Esophagus muscularis mucosa (tissue), 4 donors: ENCODE measurements around the gene NTS. TPM values are rescaled to one million over a fixed set of nuclear protein-coding genes. Genes with fewer than 3 reads are reported as not detected.

Experiments used
- DNase-seq: peaks from one replicate; pipeline ENCODE4 v3.0.0-alpha.2; 2017; ENCODE audit errors: extremely low spot score
- H3K27ac ChIP-seq, 4 donors: fragments of 200-600 bp; sonication (generic); replicated peaks in 1 of 4; 1 replicate in 3 of 4; 2 replicates in 1 of 4; pipeline ENCODE4 v1.5.1; 2016 to 2019; ENCODE audit warnings: mild to moderate bottlenecking in 1 of 4
- H3K27me3 ChIP-seq, 4 donors: fragments of 200-600 bp; sonication (generic); one replicate each; pipeline versions ENCODE4 v1.5.1 to v1.6.0; 2016 to 2019
- H3K36me3 ChIP-seq, 4 donors: fragments of 200-600 bp; sonication (generic); one replicate each; pipeline ENCODE4 v1.5.1; 2016 to 2019
- H3K4me1 ChIP-seq, 4 donors: fragments of 200-600 bp; sonication (generic); one replicate each; pipeline ENCODE4 v1.5.1; 2016 to 2019
- H3K4me3 ChIP-seq, 4 donors: fragments of 200-600 bp; sonication (generic); 1 replicate in 2 of 4; 2 replicates in 2 of 4; pipeline ENCODE4 v1.5.1; 2016 to 2019; ENCODE audit warnings: mild to moderate bottlenecking in 4 of 4, moderate library complexity in 1 of 4
- H3K9me3 ChIP-seq, 4 donors: fragments of 200-600 bp; sonication (generic); 1 replicate in 3 of 4; 2 replicates in 1 of 4; pipeline ENCODE4 v1.5.1; 2016 to 2019
- EP300 ChIP-seq: sonication (generic); formaldehyde crosslinking; IDR thresholded peaks from one replicate; pipeline ENCODE4 v1.6.1; 2017; ENCODE audit warnings: antibody characterized with exemption
- POLR2A ChIP-seq: fragments of 450-650 bp; IDR thresholded peaks from one replicate; pipeline ENCODE4 v1.6.1; 2017; ENCODE audit warnings: antibody characterized with exemption, moderate library complexity, mild to moderate bottlenecking, low read depth
- POLR2AphosphoS5 ChIP-seq, 2 donors: sonication (generic); formaldehyde crosslinking; IDR thresholded peaks; one replicate each; pipeline ENCODE4 v1.6.1; 2017; ENCODE audit warnings: antibody characterized with exemption in 2 of 2
- WGBS: methylation state at CpG from one replicate; pipeline ENCODE4 v1.1.5; 2018; 5-methylcytosine and 5-hydroxymethylcytosine counted together
- intact Hi-C: fragments of 100-400 bp; cut with DNase I; formaldehyde crosslinking; loops from one replicate; pipeline ENCODE4 v1.15.1; 2023
- total RNA-seq, 4 donors: library from RNA; depleted of rRNA; stranded (reverse); fragments of >200 nt; gene quantifications; one replicate each; pipeline versions ENCODE4 v1.1.0 to v1.2.1, GENCODE V29; 2016
- TF ChIP-seq, protein P1 (sequence below), 3 experiments: fragments of 200-600 bp in 2 of 3; fragments of 450-650 bp in 1 of 3; sonication (generic) in 2 of 3; IDR thresholded peaks; one replicate each; pipeline ENCODE4 v1.5.1; 2017 to 2019; ENCODE audit warnings: antibody characterized with exemption in 3 of 3, mild to moderate bottlenecking in 2 of 3, moderate library complexity in 1 of 3

Gene NTS
- total RNA-seq, 4 donors from 2014 or later: 0.33 to 0.40 TPM; not detected in 2

DNA sequence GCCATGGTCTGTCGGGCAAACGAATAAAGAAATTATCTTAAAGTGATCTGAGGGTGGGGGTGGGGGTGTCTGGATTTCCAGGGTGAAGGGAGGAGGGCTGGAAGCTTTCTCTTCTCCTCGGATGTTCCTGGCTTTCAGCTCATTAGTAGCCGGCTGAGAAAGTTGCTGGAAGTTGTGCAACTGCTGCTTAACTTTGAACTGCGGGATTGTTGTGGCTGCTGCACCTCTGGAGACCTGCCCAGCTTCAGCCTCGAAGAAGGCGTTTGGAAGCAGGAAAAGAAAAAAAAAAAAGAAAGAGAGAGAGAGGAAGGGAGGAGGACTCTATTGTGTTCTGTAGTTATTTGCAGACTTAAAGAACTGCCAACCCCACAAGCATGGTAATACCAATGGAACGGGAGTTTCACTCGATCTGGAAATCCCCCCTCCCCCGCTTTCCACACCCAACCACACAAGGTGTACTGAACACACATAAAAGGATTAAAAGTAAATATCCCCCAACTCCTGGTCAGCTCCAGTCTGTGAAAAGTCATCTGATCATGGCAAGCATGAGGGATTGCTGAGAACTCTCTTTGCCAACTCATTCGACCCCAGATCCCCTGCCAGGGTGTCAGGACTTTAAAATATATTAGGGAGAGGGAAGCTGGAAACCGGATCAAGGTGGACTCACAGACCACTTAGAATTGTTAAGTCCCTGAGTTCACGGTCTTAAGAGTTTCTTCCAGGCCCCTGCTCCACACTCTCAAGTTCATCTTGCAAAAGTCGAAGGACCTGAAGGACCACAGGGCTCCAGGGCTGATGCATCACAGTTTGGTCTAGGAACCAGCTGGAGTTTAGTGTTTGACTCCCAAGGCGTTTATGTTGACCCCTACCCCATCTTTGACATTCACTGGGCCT lies 37.7 kb upstream of the NTS start, which contains the start of gene RASSF9:
TSS of gene RASSF9 (minus strand) at position 213 of the 894 bp plus-strand sequence. CDS start at position 5, 208 bp downstream.
- H3K36me3 ChIP-seq: no peaks in the 10 kb centered on the region
- H3K4me1 ChIP-seq: peaks cover 6 to 18% (median 16%) of the 10 kb centered on the region in 4 donors
- H3K4me3 ChIP-seq: peak within 1 kb of the TSS; percentile 37 to 55 (median 52)
- no peaks in the 10 kb centered on the region for H3K9me3 ChIP-seq
- no peaks in the 10 kb centered on the region for H3K27me3 ChIP-seq
- H3K27ac ChIP-seq: peak within 1 kb of the TSS; percentile 67 to 72 (median 70)
- 32% methylated on average over 15 of the region's 15 CpGs for whole genome bisulfite sequencing
- intact Hi-C loops: no loop called here
- TF ChIP-seq, protein P1, sequence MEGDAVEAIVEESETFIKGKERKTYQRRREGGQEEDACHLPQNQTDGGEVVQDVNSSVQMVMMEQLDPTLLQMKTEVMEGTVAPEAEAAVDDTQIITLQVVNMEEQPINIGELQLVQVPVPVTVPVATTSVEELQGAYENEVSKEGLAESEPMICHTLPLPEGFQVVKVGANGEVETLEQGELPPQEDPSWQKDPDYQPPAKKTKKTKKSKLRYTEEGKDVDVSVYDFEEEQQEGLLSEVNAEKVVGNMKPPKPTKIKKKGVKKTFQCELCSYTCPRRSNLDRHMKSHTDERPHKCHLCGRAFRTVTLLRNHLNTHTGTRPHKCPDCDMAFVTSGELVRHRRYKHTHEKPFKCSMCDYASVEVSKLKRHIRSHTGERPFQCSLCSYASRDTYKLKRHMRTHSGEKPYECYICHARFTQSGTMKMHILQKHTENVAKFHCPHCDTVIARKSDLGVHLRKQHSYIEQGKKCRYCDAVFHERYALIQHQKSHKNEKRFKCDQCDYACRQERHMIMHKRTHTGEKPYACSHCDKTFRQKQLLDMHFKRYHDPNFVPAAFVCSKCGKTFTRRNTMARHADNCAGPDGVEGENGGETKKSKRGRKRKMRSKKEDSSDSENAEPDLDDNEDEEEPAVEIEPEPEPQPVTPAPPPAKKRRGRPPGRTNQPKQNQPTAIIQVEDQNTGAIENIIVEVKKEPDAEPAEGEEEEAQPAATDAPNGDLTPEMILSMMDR (IDR thresholded peaks at IDR 0.05): no peak
- TF ChIP-seq POLR2AphosphoS5 (IDR thresholded peaks at IDR 0.05): peak in 1 of 2 donors; percentile 47
- no peak for DNase-seq

DNA sequence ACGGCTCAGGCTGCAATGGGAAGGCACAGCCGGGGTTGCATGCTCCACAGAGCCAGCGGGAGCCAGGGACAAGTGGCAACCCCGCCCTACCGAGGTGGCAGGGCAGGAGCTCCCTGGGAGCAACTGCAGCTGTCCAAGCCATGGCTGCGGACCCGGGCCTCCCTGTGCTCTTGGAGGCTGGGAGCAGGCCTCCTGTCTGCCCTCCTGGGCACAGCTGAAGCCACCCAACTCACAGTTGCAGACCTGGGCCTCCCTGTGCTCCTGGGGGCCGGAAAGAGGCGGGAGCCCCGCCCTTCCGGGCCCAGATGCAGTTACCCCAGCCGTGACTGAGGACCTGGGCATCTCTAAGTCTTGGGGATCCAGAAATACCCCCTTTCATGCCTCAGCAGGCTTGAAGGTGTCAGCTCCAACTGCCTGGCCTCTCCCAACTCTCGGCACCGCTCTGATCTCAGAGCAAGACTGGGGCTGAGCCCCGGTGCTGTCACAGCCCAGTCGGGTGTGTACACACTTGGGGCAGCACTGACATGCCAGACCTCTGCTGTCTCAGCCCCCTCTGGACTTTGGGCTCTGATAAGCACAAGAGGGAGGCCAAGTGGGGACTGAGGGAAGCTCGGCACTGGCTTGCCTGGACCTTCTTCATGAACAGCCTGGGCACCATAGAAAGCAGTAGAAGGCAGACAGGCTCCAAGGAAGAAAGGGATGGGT lies 30.3 kb upstream of the NTS start:
- H3K4me1 ChIP-seq: no peaks in the 10 kb centered on the region
- TF ChIP-seq POLR2AphosphoS5 (IDR thresholded peaks at IDR 0.05): no peak
- TF ChIP-seq EP300: no peak
- no peak for TF ChIP-seq POLR2A
- TF ChIP-seq, protein P1 (IDR thresholded peaks at IDR 0.05): no peak
- no peak overlapping the region for H3K4me3 ChIP-seq
- H3K36me3 ChIP-seq: no peaks in the 10 kb centered on the region
- WGBS: 93% methylated on average over 12 of the region's 17 CpGs
- no peaks in the 10 kb centered on the region for H3K9me3 ChIP-seq
- H3K27ac ChIP-seq: no peak overlapping the region
- H3K27me3 ChIP-seq: no peaks in the 10 kb centered on the region
- intact Hi-C loops: no loop called here
- no peak for DNase-seq

DNA sequence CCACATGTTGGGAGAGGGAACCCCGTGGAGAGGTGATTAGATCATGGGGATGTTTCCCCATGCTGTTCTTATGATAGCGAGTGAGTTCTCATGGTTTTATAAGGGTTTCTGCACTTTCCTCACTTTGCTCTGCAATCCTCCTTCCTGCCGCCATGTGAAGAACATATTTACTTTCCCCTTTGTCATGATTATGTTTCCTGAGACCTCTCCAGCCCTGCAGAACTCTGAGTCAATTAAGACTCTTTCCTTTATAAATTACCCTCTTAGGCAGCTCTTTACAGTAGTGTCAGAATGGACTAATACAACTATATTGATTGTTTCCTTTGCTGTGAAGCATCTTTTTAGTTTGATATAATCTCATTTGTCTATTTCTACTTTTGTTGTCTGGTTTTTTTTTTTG lies 24.8 kb upstream of the NTS start:
- 65% methylated on average over 3 of the region's 3 CpGs for WGBS

DNA sequence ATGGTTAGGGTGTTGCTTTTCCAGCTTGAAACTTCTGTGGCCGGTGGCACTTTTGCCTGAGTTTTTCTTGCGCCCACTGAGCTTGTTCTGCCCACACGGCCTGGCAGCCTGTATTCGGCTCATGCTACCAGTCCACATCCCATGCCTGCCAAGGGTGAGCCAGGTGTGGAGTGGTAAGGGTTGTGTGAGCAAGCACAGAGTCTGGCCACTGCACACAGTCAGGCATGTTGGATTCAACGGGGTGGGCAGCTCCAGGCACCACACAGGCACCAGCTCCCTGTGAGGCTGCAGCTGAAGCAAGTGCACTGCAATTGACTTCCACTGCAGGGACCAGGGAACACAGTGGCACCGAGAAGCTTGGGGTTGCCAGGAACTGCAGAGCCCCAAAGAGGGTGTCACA lies 18.8 kb upstream of the NTS start:
- no peaks in the 10 kb centered on the region for H3K27me3 ChIP-seq
- WGBS: 96% methylated on average over 5 of the region's 6 CpGs
- intact Hi-C loops: no loop called here
- no peak overlapping the region for H3K4me3 ChIP-seq
- no peaks in the 10 kb centered on the region for H3K9me3 ChIP-seq
- TF ChIP-seq POLR2AphosphoS5 (IDR thresholded peaks at IDR 0.05) (no peak), POLR2A (no peak), EP300 (no peak)
- TF ChIP-seq, protein P1 (IDR thresholded peaks at IDR 0.05): no peak
- no peaks in the 10 kb centered on the region for H3K36me3 ChIP-seq
- no peaks in the 10 kb centered on the region for H3K4me1 ChIP-seq
- H3K27ac ChIP-seq: no peak overlapping the region
- no peak for DNase-seq

More for the DNA sequence above, 24.8 kb upstream of the NTS start:
- Histone ChIP-seq H3K9me3 (no peaks in the 10 kb centered on the region), H3K4me1 (no peaks in the 10 kb centered on the region), H3K36me3 (no peaks in the 10 kb centered on the region), H3K27ac (no peak overlapping the region), H3K27me3 (no peaks in the 10 kb centered on the region), H3K4me3 (no peak overlapping the region)
- intact Hi-C loops: no loop called here
- TF ChIP-seq, protein P1 (IDR thresholded peaks at IDR 0.05): no peak
- TF ChIP-seq POLR2AphosphoS5 (IDR thresholded peaks at IDR 0.05) (no peak), POLR2A (no peak), EP300 (no peak)
- DNase-seq: no peak
